SK-N-SH (cell line): ENCODE data around the gene STMND1.
A peak's percentile ranks its signal among the peaks of the same experiment; 100 is the strongest.

ENCODE experiments used
- CHD2 ChIP-seq: fragments of 150-350 bp; IDR thresholded peaks from 2 replicates; pipeline ENCODE4 v1.6.1; 2018; ENCODE audit warnings: low read length; ENCODE audit not compliant: partially characterized antibody
- EP300 ChIP-seq, 2 experiments: IDR thresholded peaks; 2 replicates each; pipeline versions ENCODE4 v1.4.0 to v1.6.1; 2012; ENCODE audit warnings: borderline replicate concordance in 1 of 2, low read depth in 1 of 2, low read length in 1 of 2
- MXI1 ChIP-seq: IDR thresholded peaks from 2 replicates; pipeline ENCODE4 v1.6.1; 2012; ENCODE audit warnings: mild to moderate bottlenecking, low read depth, low read length, improper control_type of control experiment
- POLR2AphosphoS5 ChIP-seq: IDR thresholded peaks from 2 replicates; pipeline ENCODE4 v1.6.1; 2012; ENCODE audit warnings: low read depth, low read length
- RCOR1 ChIP-seq: fragments of 150-350 bp; IDR thresholded peaks from 2 replicates; pipeline ENCODE4 v1.6.1; 2017; ENCODE audit warnings: antibody characterized with exemption, low read length
- REST ChIP-seq: IDR thresholded peaks from 2 replicates; pipeline ENCODE4 v1.6.1; 2012; ENCODE audit warnings: mild to moderate bottlenecking, low read depth, low read length, moderate library complexity
- TCF12 ChIP-seq: IDR thresholded peaks from 2 replicates; pipeline ENCODE4 v1.4.0; 2012
- TEAD4 ChIP-seq: IDR thresholded peaks from 2 replicates; pipeline ENCODE4 v1.4.0; 2012; ENCODE audit warnings: mild to moderate bottlenecking, borderline replicate concordance; ENCODE audit not compliant: insufficient read depth
- USF1 ChIP-seq: IDR thresholded peaks from 2 replicates; pipeline ENCODE4 v1.4.0; 2012; ENCODE audit warnings: low read depth, borderline replicate concordance
- TF ChIP-seq, protein P1 (sequence below): fragments of 200-600 bp; sonication (generic); IDR thresholded peaks from 2 replicates; pipeline ENCODE4 v1.6.1; 2017; ENCODE audit warnings: antibody characterized with exemption, mild to moderate bottlenecking, moderate library complexity
- TF ChIP-seq, protein P2 (sequence below): fragments of 150-350 bp; IDR thresholded peaks from 2 replicates; pipeline ENCODE4 v1.6.1; 2017; ENCODE audit warnings: antibody characterized with exemption, low read length, low read depth, borderline replicate concordance
- TF ChIP-seq, protein P3 (sequence below): IDR thresholded peaks from 2 replicates; pipeline ENCODE4 v1.4.0; 2012; ENCODE audit warnings: low read depth
- TF ChIP-seq, protein P4 (sequence below): IDR thresholded peaks from 2 replicates; pipeline ENCODE4 v1.4.0; 2012; ENCODE audit warnings: low read depth, borderline replicate concordance
- TF ChIP-seq, protein P5 (sequence below): IDR thresholded peaks from 2 replicates; pipeline ENCODE4; 2012

DNA sequence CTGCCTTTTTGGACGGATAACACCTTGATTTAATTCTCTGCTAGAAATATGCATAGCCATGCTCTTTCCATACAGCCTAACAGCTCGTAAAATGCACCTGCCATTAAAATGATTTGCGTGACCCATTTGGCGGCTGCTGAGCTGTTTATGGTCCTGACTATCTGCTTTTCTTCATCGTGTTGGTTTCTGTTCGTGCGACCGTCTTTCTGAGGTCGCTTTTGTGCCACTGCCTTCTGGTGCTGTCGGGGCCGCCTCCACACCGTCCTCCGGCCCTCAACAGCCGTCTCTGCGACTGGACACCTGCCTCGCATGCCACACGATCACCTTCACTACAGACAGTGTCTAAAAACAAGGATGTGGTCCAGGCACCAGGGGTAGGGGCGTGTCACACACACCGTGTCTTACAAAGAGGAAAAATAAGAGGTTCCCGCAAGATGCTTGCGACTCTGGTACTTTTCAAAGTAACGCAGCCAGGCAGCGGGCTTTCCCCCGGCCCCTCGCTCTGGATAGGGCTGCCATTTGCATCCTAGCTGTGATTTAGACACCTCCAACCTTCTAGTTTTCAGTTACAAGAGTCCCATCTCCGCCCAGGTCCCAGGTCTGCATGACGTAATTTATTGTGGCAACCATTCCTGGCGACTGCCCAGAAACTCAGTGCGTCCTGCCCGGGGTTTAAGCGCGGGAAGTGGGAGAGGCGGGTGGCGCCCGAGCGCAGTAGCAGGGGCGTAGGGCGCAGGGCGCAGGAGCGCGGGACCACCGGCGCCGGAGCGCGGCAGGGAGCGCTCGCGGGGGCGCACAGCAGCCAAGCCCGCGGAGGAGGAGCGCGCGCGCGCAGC is at the start of gene STMND1:
- TF ChIP-seq MXI1 (no peak), POLR2AphosphoS5 (no peak), TEAD4 (no peak), REST (peak; percentile 57; the same call in 1 of the 2 replicates), EP300 (IDR thresholded peaks at IDR 0.05; ENCODE audit: borderline replicate concordance in 1 of 2, low read depth in 1 of 2, low read length in 1 of 2) (no peak), TCF12 (no peak), RCOR1 (no peak), USF1 (no peak), CHD2 (no peak)
- TF ChIP-seq, protein P1, sequence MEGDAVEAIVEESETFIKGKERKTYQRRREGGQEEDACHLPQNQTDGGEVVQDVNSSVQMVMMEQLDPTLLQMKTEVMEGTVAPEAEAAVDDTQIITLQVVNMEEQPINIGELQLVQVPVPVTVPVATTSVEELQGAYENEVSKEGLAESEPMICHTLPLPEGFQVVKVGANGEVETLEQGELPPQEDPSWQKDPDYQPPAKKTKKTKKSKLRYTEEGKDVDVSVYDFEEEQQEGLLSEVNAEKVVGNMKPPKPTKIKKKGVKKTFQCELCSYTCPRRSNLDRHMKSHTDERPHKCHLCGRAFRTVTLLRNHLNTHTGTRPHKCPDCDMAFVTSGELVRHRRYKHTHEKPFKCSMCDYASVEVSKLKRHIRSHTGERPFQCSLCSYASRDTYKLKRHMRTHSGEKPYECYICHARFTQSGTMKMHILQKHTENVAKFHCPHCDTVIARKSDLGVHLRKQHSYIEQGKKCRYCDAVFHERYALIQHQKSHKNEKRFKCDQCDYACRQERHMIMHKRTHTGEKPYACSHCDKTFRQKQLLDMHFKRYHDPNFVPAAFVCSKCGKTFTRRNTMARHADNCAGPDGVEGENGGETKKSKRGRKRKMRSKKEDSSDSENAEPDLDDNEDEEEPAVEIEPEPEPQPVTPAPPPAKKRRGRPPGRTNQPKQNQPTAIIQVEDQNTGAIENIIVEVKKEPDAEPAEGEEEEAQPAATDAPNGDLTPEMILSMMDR, result no peak
- TF ChIP-seq, protein P2, sequence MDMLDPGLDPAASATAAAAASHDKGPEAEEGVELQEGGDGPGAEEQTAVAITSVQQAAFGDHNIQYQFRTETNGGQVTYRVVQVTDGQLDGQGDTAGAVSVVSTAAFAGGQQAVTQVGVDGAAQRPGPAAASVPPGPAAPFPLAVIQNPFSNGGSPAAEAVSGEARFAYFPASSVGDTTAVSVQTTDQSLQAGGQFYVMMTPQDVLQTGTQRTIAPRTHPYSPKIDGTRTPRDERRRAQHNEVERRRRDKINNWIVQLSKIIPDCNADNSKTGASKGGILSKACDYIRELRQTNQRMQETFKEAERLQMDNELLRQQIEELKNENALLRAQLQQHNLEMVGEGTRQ, result no peak
- TF ChIP-seq, protein P3, sequence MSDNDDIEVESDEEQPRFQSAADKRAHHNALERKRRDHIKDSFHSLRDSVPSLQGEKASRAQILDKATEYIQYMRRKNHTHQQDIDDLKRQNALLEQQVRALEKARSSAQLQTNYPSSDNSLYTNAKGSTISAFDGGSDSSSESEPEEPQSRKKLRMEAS, result no peak
- TF ChIP-seq, protein P4, sequence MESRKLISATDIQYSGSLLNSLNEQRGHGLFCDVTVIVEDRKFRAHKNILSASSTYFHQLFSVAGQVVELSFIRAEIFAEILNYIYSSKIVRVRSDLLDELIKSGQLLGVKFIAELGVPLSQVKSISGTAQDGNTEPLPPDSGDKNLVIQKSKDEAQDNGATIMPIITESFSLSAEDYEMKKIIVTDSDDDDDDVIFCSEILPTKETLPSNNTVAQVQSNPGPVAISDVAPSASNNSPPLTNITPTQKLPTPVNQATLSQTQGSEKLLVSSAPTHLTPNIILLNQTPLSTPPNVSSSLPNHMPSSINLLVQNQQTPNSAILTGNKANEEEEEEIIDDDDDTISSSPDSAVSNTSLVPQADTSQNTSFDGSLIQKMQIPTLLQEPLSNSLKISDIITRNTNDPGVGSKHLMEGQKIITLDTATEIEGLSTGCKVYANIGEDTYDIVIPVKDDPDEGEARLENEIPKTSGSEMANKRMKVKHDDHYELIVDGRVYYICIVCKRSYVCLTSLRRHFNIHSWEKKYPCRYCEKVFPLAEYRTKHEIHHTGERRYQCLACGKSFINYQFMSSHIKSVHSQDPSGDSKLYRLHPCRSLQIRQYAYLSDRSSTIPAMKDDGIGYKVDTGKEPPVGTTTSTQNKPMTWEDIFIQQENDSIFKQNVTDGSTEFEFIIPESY, result no peak
- TF ChIP-seq, protein P5, sequence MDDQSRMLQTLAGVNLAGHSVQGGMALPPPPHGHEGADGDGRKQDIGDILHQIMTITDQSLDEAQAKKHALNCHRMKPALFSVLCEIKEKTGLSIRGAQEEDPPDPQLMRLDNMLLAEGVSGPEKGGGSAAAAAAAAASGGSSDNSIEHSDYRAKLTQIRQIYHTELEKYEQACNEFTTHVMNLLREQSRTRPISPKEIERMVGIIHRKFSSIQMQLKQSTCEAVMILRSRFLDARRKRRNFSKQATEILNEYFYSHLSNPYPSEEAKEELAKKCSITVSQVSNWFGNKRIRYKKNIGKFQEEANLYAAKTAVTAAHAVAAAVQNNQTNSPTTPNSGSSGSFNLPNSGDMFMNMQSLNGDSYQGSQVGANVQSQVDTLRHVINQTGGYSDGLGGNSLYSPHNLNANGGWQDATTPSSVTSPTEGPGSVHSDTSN, result no peak
